SW480 (cell line): ENCODE measurements around the gene ABLIM3.

Experiments used
- DNase-seq: peaks from one replicate; pipeline ENCODE4 v3.0.0-alpha.2; 2016; ENCODE audit warnings: low spot score

The ABLIM3 gene

GRCh38 chr5:149219584-149219983 lies 78.3 kb downstream of the ABLIM3 start:
- DNase-seq: no peak

DNA sequence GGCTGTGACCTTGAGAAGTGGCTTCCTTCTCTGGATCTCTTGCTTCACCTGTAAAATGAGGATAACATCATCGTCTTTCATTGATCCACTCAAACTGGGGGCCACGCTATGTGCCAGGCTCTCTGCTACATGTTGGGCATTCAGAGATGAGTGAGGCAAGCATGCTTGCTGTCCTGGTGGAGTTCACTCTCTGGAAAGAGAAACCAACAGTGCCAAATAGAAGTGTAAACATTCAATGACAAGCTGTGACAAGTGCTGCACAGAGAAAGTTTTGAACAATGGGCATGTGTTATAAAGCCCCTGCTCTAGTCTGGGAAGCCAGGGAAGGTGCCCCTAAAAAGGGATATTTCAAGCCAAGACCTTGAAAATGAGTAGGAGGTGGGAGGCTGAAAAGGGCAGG lies 79.5 kb downstream of the ABLIM3 start:
- DNase-seq: no peak

GRCh38 chr5:149221326-149221725 lies 80.0 kb downstream of the ABLIM3 start:
- DNase-seq: no peak

GRCh38 chr5:149221731-149222342 lies 80.5 kb downstream of the ABLIM3 start:
- no peak for DNase-seq

DNA sequence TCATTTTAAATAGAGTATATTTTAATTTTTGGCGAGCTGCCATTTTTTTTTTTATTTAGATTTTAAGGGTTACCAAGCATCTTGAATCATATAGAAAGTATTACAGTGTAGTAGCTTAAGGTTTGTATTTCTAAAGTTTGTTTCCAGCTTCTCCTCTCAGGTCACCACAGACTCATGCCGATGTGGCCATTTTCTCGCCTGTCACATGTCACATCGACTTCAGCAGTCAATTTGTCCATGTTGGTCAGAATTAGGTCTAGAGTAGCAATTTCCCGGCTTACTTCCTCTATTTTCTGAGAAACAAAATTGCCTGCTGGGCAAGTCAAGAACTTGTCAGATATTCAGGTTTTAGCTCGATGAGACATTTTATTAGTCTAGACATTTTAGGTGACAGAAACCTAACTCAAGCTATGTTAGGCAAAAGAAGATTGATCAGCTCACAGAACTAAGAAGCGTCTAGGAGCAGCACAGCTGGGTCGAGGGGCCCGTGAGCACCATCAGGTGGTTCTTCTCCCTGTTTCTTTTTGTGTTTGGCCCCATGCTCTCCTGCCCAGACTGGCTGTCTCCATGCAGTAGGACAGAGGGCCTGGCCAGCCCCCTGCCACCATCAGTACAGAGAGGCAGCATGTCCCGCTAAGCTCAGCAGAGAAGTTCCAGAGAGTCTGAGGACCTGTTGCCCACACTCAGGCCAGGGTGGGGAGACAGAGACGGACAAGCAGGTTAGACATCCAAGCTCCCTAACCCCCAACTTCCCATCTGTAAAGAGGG lies 82.0 kb downstream of the ABLIM3 start:
- DNase-seq: no peak

- DNase-seq: no peak
These were observed 83.0 kb downstream of the ABLIM3 start for GRCh38 chr5:149224282-149224681.

DNA sequence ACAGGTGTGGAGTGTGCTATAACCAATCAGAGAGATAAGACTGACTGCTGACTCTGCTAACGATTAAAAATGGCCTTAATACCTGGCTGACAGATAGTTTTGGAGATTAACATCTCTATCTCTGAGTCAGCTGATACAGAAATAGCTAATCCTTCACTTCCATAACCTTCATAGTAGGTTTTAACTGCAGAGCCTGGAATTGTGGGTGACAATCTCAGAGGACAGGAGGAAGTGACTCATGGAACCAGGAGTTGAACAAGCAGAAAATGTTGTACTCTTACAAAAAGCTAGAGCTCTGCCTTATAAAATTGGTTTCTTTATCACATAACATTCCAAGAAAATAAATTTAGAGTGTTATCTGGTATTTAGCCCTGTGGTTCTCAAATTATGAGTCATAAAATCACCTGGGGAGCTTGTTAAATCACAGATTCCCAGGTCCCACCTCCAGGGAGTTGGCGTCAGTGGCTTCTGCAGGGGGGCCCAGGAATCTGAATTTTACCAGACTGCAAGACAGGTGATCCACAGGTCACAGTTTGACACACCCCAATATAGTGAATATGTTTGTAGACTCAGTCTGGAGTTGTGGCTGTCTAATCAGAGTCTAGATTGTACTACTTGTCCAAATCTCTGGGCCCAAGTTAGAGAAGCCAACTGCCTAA lies 86.0 kb downstream of the ABLIM3 start:
- peak; percentile 66 for DNase-seq

- peak; percentile 93 for DNase-seq
These were observed 87.5 kb downstream of the ABLIM3 start for GRCh38 chr5:149228618-149229297.

DNA sequence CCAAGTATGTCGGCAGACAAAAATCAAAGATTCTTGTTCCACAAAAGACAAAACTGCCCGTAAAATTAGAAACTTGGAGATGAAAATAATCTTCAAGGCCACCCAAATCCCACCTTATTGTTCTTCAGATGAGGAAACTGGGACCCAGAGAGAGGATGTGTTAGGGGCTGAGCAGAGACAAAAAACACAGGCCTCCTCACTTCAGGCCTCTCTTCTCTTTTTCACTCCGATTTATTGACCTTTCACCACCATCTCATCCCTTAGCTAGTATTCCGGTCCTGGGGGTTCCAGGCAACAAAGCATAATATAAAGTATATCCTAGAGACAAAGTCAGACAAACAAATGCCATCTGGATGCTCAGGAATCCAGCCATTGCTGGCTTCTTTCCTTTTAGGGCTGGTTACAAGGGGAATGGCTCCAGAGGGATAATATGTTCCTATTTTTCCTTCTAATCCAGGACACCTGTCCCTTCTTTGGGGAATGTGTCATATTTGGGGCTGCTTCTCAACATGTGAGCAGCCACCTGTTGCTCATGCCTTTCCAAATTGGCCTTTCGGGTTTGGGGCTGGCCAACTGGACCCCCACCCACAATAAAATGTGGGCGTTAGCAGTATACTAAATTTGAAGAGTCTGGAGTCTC lies 88.1 kb downstream of the ABLIM3 start:
- DNase-seq: no peak

- DNase-seq: no peak
These were observed 94.5 kb downstream of the ABLIM3 start for GRCh38 chr5:149235841-149236240.

- no peak for DNase-seq
These were observed 96.4 kb downstream of the ABLIM3 start for GRCh38 chr5:149237662-149238061.

GRCh38 chr5:149238540-149238939 lies 97.2 kb downstream of the ABLIM3 start:
- DNase-seq: no peak

DNA sequence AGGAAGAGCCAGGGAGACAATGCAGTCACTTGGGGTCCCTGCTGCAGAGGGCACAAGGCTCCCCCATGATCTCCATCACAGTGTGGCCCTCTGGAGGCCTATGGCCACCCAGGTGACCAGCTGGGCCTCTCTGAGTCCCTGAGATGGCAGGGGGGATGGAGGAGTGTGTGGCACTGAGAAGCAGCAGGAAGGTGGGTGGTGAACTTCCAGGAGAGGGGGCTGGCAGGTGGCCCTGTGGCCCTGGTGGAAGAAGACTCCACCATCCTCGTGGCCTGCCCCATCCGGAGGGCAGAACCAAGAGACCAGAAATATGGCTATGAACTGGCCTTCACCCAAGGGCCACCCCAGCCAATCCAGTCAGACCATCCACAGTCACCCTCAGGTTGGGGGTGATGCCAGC lies 98.6 kb downstream of the ABLIM3 start:
- DNase-seq: no peak

DNA sequence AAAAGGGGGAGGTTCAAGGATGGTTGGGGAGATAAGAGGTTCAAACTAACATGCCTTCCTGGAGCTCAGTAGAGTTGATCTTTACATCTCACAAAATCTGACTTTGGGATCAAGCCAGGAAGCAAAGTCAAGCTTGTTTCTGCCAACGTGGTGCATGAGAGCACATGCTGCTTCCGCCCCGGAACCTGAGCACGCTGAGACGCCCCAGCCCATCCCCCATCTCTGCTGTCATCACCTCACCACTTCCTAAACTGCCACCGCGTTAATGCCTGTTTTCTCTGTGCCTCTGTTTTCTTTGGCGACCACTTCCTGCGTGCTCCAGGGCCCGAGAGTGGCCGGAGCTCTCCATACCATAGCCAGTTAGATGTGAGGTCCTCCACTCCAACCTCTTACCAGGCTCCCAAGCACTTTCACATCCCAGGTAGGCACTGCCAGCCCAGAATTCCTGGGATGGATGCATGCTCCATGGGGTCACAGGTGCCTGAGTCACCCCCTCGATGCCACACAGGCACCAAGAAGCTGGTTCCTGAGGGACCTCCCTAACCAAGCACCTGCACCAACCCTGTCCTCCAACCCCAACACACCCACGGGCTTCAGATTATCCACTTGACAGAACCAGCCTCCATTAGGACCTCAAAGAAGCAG lies 99.2 kb downstream of the ABLIM3 start:
- DNase-seq: no peak

DNA sequence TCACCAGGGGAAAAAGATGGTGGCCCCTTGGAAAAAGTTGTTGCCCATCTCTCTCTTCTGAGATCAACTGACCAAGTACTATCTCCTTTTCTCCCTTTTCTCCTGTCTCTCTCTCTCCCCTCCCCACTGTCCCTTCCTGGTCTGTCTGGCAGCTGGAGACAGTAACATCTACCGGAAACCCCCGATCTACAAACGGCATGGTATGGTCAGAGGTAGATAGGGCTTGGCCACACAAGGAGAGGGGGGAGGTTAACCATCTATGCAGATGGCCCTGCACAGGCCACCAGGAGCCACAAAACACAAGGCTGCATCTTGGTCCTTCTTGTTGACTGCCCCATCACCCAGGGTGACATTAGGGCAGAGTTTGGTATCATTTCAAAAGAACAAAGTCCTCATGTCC lies 101.0 kb downstream of the ABLIM3 start:
- no peak for DNase-seq

DNA sequence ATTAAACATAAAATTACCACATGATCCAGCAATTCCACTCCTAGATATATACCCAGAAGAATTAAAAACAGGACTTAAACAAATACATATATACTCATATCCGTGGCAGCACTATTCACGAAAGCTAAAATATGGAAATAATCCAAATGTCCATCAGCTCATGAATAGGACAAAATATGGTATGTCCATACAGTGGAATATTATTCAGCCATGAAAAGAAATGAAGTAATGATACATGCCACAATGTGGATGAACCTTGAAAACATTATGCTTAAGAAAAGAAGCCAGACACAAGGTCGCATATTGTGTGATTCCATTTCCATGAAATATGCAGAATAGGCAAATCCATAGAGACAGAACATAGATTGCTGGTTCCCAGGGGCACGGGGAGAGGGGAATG lies 105.6 kb downstream of the ABLIM3 start:
- DNase-seq: no peak

- DNase-seq: no peak
These were observed 106.4 kb downstream of the ABLIM3 start for GRCh38 chr5:149247726-149248125.

GRCh38 chr5:149251546-149251945 lies 110.3 kb downstream of the ABLIM3 start:
- no peak for DNase-seq

GRCh38 chr5:149254506-149254905 lies 113.2 kb downstream of the ABLIM3 start:
- no peak for DNase-seq

- no peak for DNase-seq
These were observed 115.2 kb downstream of the ABLIM3 start for GRCh38 chr5:149256451-149256850.

DNA sequence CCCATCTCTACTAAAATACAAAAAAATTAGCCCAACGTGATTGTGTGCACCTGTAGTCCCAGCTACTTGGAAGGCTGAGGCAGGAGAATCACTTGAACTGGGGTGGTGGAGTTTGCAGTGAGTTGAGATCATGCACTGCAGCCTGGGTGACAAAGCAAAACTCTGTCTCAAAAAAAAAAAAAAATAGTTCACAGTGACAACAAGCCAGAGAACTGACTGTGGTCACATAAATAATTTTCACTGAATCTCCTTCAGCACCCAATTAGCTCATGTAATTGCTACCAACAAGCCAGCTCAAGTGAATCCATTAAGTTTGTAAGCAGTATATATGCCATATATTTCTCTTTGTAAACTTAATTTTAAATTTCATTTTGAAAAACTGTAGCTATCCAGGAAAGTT lies 115.8 kb downstream of the ABLIM3 start:
- DNase-seq: no peak
